SK-N-SH treated with all-trans-retinoic acid at 6 μM for 48 hours (cell line): ENCODE measurements around the gene C19orf81.

Experiments
- ATAC-seq: fragments of 200-7000 bp; cut with Tn5 transposase; 3 replicates; pipeline ENCODE4 v1.9.1; 2020; ENCODE audit warnings: mild to moderate bottlenecking, moderate library complexity
- ARNTL ChIP-seq: fragments of 450-650 bp; formaldehyde crosslinking; IDR thresholded peaks from 2 replicates; pipeline ENCODE4 v1.5.0; 2020; ENCODE audit warnings: low read depth, mild to moderate bottlenecking, moderate library complexity, borderline replicate concordance
- BACH2 ChIP-seq: fragments of 250-450 bp; sonication (Bioruptor Pico); IDR thresholded peaks from 2 replicates; pipeline ENCODE4 v1.9.0; 2021; ENCODE audit warnings: mild to moderate bottlenecking, borderline replicate concordance
- CREB5 ChIP-seq: fragments of 250-450 bp; sonication (Bioruptor Pico); IDR thresholded peaks from 2 replicates; pipeline ENCODE4 v1.5.1; 2020; ENCODE audit warnings: low read depth, mild to moderate bottlenecking, moderate library complexity
- CSDC2 ChIP-seq: fragments of 250-450 bp; sonication (Bioruptor Pico); IDR thresholded peaks from 2 replicates; pipeline ENCODE4 v1.5.0; 2020; ENCODE audit warnings: mild to moderate bottlenecking, moderate library complexity
- ESRRG ChIP-seq: fragments of 250-450 bp; sonication (Bioruptor Pico); IDR thresholded peaks from 2 replicates; pipeline ENCODE4 v1.6.1; 2021; ENCODE audit warnings: mild to moderate bottlenecking
- GLIS3 ChIP-seq: fragments of 250-450 bp; sonication (Bioruptor Pico); IDR thresholded peaks from 2 replicates; pipeline ENCODE4 v1.5.0; 2020; ENCODE audit warnings: mild to moderate bottlenecking, moderate library complexity
- OSR1 ChIP-seq: fragments of 250-450 bp; sonication (Bioruptor Pico); IDR thresholded peaks from 2 replicates; pipeline ENCODE4 v1.8.0; 2022; ENCODE audit warnings: moderate library complexity, mild to moderate bottlenecking, inconsistent platforms
- POU6F1 ChIP-seq: fragments of 250-450 bp; sonication (Bioruptor Pico); IDR thresholded peaks from 2 replicates; pipeline ENCODE4 v1.8.0; 2021; ENCODE audit warnings: low read depth, mild to moderate bottlenecking, moderate library complexity, borderline replicate concordance
- PPARA ChIP-seq: fragments of 250-450 bp; sonication (Bioruptor Pico); IDR thresholded peaks from 2 replicates; pipeline ENCODE4 v1.5.0; 2020; ENCODE audit warnings: mild to moderate bottlenecking, borderline replicate concordance
- RARB ChIP-seq: fragments of 250-450 bp; sonication (Bioruptor Pico); IDR thresholded peaks from 2 replicates; pipeline ENCODE4 v1.8.0; 2021; ENCODE audit warnings: mild to moderate bottlenecking, moderate library complexity
- SNAI2 ChIP-seq: fragments of 250-450 bp; sonication (Bioruptor Pico); IDR thresholded peaks from 2 replicates; pipeline ENCODE4 v1.5.0; 2020; ENCODE audit warnings: mild to moderate bottlenecking, moderate library complexity
- ZC3H10 ChIP-seq: fragments of 250-450 bp; sonication (Bioruptor Pico); IDR thresholded peaks from 2 replicates; pipeline ENCODE4 v1.5.1; 2021; ENCODE audit warnings: mild to moderate bottlenecking, moderate library complexity
- ZFP3 ChIP-seq: fragments of 250-450 bp; sonication (Bioruptor Pico); IDR thresholded peaks from 2 replicates; pipeline ENCODE4 v1.5.0; 2020; ENCODE audit warnings: mild to moderate bottlenecking, moderate library complexity
- ZFP30 ChIP-seq: fragments of 450-650 bp; formaldehyde crosslinking; IDR thresholded peaks from 2 replicates; pipeline ENCODE4 v1.5.0; 2022; ENCODE audit warnings: mild to moderate bottlenecking, moderate library complexity
- ZNF565 ChIP-seq: fragments of 450-650 bp; formaldehyde crosslinking; conservative IDR thresholded peaks from 2 replicates; pipeline ENCODE4 v1.5.0; 2020; ENCODE audit warnings: low read depth, mild to moderate bottlenecking, moderate library complexity
- ZNF70 ChIP-seq: fragments of 450-650 bp; formaldehyde crosslinking; IDR thresholded peaks from 2 replicates; pipeline ENCODE4 v1.5.0; 2020; ENCODE audit warnings: mild to moderate bottlenecking, moderate library complexity
- ZNF8 ChIP-seq: fragments of 450-650 bp; formaldehyde crosslinking; IDR thresholded peaks from 2 replicates; pipeline ENCODE4 v1.5.0; 2020; ENCODE audit warnings: mild to moderate bottlenecking, moderate library complexity
- TF ChIP-seq, protein P1 (sequence below): fragments of 250-450 bp; sonication (Bioruptor Pico); IDR thresholded peaks from 2 replicates; pipeline ENCODE4 v1.5.0; 2020; ENCODE audit warnings: mild to moderate bottlenecking, moderate library complexity

Gene C19orf81

GRCh38 chr19:50706387-50706786, 57.1 kb downstream of the C19orf81 start:
- no peak for ATAC-seq
- TF ChIP-seq GLIS3 (no peak), CREB5 (CRISPR knock-in tag) (no peak), ZFP30 (CRISPR knock-in tag) (no peak), ZNF70 (CRISPR knock-in tag) (no peak), PPARA (CRISPR knock-in tag) (no peak), OSR1 (no peak), RARB (CRISPR knock-in tag) (no peak), POU6F1 (no peak), ZC3H10 (no peak), ZFP3 (CRISPR knock-in tag) (no peak), SNAI2 (no peak), CSDC2 (CRISPR knock-in tag) (no peak), ZNF8 (CRISPR knock-in tag) (no peak)
- TF ChIP-seq, protein P1, sequence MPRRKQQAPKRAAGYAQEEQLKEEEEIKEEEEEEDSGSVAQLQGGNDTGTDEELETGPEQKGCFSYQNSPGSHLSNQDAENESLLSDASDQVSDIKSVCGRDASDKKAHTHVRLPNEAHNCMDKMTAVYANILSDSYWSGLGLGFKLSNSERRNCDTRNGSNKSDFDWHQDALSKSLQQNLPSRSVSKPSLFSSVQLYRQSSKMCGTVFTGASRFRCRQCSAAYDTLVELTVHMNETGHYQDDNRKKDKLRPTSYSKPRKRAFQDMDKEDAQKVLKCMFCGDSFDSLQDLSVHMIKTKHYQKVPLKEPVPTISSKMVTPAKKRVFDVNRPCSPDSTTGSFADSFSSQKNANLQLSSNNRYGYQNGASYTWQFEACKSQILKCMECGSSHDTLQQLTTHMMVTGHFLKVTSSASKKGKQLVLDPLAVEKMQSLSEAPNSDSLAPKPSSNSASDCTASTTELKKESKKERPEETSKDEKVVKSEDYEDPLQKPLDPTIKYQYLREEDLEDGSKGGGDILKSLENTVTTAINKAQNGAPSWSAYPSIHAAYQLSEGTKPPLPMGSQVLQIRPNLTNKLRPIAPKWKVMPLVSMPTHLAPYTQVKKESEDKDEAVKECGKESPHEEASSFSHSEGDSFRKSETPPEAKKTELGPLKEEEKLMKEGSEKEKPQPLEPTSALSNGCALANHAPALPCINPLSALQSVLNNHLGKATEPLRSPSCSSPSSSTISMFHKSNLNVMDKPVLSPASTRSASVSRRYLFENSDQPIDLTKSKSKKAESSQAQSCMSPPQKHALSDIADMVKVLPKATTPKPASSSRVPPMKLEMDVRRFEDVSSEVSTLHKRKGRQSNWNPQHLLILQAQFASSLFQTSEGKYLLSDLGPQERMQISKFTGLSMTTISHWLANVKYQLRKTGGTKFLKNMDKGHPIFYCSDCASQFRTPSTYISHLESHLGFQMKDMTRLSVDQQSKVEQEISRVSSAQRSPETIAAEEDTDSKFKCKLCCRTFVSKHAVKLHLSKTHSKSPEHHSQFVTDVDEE (CRISPR knock-in tag), result no peak

DNA sequence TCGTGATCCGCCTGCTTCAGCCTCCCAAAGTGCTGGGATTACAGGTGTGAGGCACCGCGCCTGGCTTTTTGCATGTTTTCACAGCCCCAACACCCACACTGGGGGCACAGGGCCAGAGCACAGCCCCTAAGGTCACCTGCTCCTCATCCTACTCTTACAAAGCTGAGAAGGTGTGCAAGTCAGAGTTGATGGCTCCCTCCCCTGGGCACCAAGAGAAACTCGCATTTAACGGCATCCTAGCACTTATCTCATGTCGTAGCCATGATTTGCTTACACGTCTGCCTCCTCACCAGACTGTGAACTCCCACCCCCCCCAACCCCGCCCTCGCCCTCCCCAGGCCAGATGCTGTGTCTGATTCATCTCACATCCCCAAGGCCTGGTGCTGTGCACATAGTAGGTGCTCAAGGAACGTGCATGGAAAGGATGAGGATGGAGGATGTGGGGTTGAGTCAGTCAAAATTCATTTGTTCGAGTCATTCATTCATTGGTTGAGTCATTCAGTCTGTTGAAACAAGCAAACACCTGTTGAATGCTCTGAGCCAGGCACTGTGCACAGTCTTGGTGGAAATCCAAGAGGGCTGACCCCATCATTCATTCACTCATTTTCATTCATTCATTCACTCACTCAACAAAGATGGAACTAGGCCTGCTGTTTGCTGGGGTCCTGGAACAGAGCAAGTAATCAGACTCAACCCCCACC, 59.1 kb downstream of the C19orf81 start:
- ATAC-seq, result no peak
- TF ChIP-seq SNAI2, result no peak
- no peak for TF ChIP-seq ZNF8 (CRISPR knock-in tag)
- no peak for TF ChIP-seq ARNTL
- TF ChIP-seq RARB (CRISPR knock-in tag), result no peak
- TF ChIP-seq, protein P1 (CRISPR knock-in tag), result no peak
- TF ChIP-seq ESRRG (CRISPR knock-in tag), result no peak
- TF ChIP-seq POU6F1, result no peak
- TF ChIP-seq BACH2 (CRISPR knock-in tag), result no peak
- TF ChIP-seq ZFP30 (CRISPR knock-in tag), result no peak
- TF ChIP-seq ZNF70 (CRISPR knock-in tag), result no peak
- TF ChIP-seq ZFP3 (CRISPR knock-in tag), result no peak
- TF ChIP-seq ZNF565 (CRISPR knock-in tag), result no peak
